ENCODE measurements around the gene PLP2.

PLP2 gene

DNA sequence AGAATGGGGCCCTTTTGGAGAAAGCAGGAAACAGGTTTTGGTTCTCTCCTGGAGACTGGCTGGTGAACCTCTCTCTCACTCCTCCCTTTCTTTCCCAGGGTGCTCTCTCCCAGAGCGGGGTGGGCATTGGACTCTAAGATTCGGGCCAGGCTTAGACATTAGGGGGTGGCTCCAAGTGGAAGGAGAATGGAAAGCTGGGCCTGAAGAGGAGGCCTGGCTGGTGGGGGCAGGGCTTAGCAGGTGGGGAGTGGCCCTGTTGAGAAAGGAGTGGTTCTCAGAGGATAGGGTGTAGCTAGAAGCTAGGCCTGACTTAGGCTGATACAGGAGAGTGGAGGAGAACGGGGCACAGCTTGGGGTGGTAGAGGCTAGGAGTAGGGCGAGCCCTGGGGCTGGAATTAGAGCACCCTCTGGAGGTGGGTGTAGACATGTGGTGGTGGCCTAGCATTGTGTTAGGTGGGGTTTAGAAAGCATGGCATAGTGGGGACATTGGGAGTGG lies 5.7 kb downstream of the PLP2 start:
- TF ChIP-seq ZFX (IDR thresholded peaks at IDR 0.05; ENCODE audit: borderline replicate concordance) = no peak
- TF ChIP-seq, protein P1, sequence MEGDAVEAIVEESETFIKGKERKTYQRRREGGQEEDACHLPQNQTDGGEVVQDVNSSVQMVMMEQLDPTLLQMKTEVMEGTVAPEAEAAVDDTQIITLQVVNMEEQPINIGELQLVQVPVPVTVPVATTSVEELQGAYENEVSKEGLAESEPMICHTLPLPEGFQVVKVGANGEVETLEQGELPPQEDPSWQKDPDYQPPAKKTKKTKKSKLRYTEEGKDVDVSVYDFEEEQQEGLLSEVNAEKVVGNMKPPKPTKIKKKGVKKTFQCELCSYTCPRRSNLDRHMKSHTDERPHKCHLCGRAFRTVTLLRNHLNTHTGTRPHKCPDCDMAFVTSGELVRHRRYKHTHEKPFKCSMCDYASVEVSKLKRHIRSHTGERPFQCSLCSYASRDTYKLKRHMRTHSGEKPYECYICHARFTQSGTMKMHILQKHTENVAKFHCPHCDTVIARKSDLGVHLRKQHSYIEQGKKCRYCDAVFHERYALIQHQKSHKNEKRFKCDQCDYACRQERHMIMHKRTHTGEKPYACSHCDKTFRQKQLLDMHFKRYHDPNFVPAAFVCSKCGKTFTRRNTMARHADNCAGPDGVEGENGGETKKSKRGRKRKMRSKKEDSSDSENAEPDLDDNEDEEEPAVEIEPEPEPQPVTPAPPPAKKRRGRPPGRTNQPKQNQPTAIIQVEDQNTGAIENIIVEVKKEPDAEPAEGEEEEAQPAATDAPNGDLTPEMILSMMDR (IDR thresholded peaks at IDR 0.05) = no peak
- H3K27ac ChIP-seq = no peak overlapping the region

DNA sequence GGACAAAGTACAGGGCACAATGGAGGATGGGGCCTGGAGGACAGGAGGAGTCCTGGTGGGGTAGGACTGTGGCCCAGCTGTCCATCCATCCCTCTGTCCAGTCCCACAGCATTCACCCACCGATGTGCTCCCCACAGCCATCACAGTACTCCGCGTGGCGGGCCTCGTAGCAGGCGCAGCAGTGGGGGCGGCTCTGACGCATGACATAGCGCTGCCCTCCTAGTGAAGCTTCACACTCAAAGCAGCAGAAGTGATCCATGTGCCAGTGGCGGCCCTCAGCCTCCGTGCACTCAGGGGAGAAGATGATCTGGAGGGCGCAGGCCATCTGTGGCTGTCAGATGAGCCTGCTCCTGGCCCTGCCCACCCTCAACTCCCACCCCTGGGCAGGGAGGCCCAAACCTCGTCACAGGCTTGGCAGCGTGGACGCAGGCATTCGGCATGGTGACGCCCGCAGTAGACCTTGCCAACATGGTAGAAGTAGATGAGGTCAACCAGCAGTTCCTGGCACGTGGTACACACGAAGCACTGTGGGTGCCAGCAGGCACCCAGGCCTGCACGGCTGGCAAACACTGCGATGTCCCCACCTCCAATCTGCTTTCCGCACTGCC lies 6.3 kb downstream of the PLP2 start:
- TF ChIP-seq ZFX (IDR thresholded peaks at IDR 0.05; ENCODE audit: borderline replicate concordance) = no peak
- TF ChIP-seq, protein P1 (IDR thresholded peaks at IDR 0.05) = no peak
- no peak overlapping the region for H3K27ac ChIP-seq

DNA sequence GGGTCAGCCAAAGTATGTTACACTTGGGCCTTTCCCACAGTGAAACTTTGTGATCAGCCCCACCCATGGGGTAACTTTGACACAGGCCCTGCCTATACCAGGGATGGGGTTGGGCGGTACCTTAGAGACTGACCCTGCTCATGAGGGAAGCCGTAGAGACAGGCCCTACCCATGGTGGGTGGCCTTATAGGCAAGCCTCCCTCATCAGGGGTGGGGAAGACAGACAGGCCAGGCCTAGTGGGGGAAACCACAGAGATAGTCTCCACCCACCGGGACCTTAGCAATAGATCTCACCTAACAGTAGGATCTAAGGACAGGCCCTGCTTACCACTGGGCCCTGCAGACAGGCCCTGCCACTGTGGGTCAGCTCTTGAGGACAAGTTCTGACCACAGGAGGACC lies 6.8 kb downstream of the PLP2 start:
- H3K27ac ChIP-seq = no peak overlapping the region
- TF ChIP-seq, protein P1 (IDR thresholded peaks at IDR 0.05) = no peak
- no peak for TF ChIP-seq ZFX (IDR thresholded peaks at IDR 0.05; ENCODE audit: borderline replicate concordance)

DNA sequence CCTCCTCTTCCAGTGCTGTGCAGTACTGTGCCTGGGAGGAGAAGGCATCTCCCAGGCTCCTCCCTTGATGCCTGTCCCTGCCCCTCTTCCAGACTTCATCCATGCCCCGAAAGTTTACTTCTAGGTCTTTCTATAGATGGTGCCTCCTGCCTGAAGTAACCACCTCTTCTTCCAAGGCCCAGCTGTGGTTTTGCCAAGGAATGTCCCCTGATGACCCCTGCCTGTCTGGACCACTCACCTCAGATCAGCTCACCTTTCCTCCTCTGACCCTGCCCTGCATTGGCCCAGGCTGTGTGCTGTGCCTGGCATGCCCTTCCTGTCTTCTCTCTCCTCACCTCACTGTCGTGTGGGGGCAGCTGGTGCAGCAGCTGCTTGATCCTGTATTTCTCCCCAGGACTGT lies 7.7 kb downstream of the PLP2 start:
- TF ChIP-seq, protein P1 (IDR thresholded peaks at IDR 0.05) = no peak
- no peak for TF ChIP-seq ZFX (IDR thresholded peaks at IDR 0.05; ENCODE audit: borderline replicate concordance)
- no peak overlapping the region for H3K27ac ChIP-seq

DNA sequence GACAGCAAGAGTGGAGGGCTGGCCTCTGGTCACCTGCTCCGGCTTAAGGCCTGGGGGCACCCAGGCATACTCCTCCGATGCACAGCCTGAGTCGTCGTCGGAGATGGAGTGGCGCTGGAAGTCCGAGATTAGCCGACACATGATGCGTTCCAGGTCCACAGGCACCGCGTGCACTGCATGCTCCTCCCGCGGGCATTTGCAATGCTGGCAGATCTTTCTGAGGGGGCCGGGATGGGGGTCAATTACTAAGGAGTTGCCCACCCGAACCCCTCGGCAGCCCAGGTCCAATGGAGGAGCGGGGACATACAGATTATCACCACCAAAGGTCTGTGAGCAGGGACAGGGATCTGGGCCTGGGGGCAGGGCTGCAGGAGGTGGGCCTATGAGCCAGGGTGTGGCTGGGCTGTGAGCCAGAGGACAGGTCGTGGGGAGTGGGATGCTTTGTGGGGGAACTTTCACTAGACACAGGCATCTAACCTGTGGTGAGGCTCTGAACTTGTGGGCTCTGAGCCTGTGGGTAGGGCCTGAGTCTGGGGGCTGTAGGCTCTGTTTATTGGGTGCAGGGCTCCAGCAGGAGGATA lies 12.1 kb downstream of the PLP2 start:
- TF ChIP-seq ZFX (IDR thresholded peaks at IDR 0.05; ENCODE audit: borderline replicate concordance) = no peak
- TF ChIP-seq, protein P1 (IDR thresholded peaks at IDR 0.05) = no peak

DNA sequence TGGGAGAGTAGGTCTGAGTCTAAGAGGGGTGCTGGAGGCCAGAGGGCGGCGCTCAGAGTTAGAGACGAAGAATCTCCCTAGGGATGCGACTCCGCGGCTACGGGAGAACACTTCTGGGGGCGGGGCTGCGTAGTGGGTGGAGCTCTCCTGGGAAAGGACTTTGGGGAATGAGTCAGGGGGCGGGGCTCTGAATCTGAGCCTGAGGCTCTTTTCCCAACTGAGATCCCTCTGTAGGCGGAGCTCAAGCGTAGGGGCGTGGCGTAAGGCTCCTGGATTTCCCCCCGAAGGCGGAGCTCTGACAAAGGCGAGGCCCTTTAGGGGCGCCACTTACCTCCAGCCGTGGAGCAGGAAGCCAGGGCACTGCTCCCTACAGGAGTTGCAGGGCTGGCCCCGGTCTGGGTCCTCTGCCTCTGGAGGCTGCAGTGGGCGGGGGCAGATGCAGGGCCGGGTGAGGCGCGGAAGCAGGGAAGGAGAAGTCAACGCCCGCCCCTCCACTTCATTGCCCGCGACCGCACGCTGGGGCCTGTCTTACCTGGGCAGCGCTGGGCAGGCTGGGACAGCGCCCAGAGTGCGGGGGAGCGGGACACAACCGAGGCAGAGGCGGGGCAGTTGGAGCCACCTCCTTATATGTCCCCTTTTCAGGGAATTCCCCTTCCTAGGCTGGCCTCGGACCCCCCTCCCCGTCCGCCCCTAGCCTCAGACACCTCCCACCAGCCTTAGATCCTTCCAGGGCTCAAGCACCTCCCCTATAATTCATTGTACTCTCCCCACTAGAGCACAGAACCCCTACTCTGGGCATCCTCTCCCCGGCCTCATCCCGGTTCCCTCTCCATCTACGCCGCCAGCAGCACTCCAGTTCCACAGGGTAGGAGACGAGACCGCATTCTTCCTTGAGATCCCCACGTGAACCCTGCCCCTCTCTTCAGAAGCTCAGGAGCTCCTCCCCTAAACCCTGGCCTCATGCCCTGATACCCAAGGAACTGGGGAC lies 12.9 kb downstream of the PLP2 start:
- TF ChIP-seq, protein P1 (IDR thresholded peaks at IDR 0.05) = peak; percentile 2; the same call in 1 of the 2 replicates
- TF ChIP-seq ZFX (IDR thresholded peaks at IDR 0.05; ENCODE audit: borderline replicate concordance) = no peak
- H3K27ac ChIP-seq = peak overlapping the region; percentile 80

More for the DNA sequence above, 12.1 kb downstream of the PLP2 start:
- peak overlapping the region; percentile 80 for H3K27ac ChIP-seq

Data from 22Rv1 (cell line).